GM21576 (cell line): ENCODE results near the gene PPP2R2B.

ENCODE experiments used
- ATAC-seq: cut with Tn5 transposase; IDR thresholded peaks from one replicate; pipeline ENCODE4 v1.9.1; 2021; ENCODE audit warnings: mild to moderate bottlenecking, moderate library complexity; ENCODE audit not compliant: unreplicated experiment

PPP2R2B gene

GRCh38 chr5:146828385-146828784, 50.2 kb downstream of the PPP2R2B start:
- no peak for ATAC-seq

GRCh38 chr5:146827901-146828300, 50.7 kb downstream of the PPP2R2B start:
- no peak for ATAC-seq

GRCh38 chr5:146825033-146825432, 53.5 kb downstream of the PPP2R2B start:
- no peak for ATAC-seq

GRCh38 chr5:146821732-146822131, 56.8 kb downstream of the PPP2R2B start:
- ATAC-seq: no peak

GRCh38 chr5:146820987-146821386, 57.6 kb downstream of the PPP2R2B start:
- no peak for ATAC-seq

DNA sequence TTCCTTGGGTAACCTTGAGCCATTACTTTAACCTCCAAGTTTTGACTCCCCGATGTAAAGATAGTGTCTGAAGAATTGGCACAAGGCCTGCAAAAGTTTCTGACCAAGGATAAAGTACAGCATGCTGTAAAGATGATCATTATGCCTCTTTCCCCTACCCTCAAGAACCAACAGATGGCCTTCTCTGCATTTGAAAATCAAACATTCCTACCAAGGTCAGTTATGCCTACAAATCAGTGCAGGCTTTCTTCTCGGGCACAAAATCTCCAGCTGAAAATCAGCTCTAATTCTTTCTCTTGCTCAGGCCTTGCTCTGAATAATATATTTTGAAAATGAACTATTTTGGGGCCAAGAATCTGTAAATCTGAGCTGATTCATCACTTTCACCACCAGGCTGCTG, 59.7 kb downstream of the PPP2R2B start:
- ATAC-seq: no peak

DNA sequence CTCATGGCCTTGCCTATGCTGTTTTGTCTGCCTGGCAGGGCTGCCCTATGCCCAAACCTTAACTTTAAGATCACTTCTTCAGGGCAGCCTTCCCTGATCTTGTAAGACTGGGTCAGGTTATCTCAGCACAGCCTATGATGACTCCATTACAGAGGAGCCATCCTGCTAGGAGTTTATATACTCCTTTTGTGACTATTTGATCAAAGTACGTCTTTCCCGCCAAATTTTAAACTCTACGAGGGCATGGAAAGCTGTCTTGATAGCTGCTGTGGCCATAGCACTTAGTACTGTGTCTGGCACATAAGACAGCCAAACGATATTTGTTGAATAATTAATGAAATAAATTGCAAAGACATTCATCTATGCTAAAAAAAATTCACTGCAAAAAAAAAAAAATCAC, 60.6 kb downstream of the PPP2R2B start:
- no peak for ATAC-seq

DNA sequence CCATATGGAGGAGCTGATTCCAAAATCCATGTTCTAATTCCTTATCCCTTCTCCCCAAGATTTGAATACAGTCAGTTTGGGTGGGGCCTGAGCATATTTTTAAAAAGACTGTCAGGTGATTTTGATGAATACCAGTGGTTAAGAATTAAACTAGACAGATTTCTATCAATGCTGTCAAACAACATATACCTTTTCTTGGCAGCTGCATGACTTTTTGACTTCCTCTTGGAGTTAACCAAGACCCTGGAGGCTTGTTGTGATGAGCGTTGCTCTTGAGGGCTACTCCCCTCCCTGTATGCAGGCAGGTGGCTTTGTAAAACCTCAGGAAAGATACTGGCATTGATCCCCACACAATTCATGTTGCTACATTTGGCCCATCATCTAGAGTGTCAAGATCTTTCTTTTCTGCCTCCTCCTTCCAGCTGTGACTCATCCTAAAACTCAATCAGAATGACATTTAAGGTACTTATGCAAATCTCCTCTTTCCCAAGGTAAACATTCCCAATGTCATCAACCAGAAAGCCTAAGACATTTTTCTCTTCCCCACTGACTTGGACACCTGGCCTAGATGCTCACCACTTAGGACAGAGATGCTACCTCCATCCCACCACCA, 61.7 kb downstream of the PPP2R2B start:
- no peak for ATAC-seq

GRCh38 chr5:146815411-146815810, 63.1 kb downstream of the PPP2R2B start:
- no peak for ATAC-seq

DNA sequence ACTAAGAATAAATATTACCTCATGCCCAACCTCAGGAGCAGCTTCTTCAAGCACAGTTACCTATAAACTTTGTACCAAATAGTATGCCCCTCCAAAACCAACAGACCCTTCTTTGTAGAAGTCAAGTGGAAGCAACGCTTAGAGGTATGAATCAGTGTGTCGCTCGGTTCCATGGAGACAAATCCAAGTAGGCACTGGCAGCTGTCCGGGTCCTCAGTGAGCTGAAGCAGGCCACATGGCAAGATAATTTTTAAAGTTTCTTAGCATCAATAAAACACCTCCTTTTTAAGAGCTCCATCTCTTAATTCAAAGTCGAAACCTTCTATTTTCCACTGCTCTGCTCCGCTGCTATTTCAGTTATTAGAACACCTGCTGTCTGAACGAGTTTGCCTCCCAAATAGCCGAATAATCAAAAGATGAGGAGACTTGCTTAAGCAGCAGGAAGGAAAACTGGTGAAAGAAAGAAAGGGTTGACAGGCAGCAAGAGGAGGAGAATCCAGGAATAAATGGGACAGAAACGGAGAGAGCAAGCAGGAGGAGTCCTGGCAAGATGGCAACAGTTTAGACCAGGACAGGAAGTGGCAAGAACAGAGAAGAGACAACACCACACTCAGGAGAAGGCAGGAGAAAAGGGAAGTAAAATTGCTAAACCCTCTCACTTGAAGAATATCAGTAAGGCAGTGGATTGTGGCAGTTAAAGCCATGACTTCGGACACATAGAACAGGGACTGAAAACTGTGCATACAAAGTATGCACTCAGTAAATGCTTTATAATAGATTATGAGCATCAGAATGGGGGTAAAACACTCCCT, 65.0 kb downstream of the PPP2R2B start:
- ATAC-seq: no peak

DNA sequence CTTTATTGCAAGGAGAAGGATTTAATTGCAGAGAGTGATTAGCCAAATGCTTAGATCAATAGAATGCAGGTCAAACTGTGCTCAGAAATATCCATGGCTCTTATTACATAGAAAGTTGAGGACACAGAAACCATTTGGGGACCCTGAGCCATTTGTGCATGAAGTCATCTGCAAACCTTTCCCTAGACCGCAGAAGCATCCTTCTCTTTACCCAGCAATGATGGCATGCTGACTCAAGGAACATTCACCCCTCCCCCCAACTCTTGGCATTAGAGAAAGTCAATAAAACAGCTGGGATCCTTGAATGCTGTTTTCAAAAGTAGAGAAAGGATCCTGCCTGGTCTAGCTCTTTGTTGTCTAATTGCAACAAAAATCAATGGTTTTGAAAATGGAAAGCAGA, 73.5 kb downstream of the PPP2R2B start:
- no peak for ATAC-seq

DNA sequence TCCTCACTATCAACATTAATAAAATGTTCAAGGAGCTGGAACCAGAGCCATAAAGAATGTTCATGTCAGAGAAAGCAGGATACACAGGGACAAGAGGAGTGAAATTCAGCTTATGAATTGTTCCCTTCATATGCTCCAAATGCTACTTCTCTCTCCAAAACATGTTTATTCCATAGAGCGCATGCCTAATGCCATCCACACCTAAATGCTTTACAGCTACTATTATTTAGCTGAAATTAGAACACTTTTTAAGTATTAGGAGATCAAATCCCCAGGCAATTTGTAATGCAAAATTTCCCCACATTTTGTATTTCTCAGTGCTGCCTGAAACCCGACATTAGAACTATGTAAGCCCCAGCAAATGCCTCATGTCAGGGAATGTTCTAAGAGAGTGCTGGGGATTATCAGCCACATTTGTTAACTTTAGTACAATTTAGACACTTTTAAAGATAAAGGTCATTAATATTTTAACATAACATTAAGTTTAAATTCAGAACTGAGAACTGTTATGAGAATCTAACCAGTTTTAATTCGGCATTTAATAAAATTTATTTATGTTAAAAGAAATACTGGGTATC, 75.5 kb downstream of the PPP2R2B start:
- no peak for ATAC-seq

GRCh38 chr5:146799671-146800070, 78.9 kb downstream of the PPP2R2B start:
- ATAC-seq: no peak

DNA sequence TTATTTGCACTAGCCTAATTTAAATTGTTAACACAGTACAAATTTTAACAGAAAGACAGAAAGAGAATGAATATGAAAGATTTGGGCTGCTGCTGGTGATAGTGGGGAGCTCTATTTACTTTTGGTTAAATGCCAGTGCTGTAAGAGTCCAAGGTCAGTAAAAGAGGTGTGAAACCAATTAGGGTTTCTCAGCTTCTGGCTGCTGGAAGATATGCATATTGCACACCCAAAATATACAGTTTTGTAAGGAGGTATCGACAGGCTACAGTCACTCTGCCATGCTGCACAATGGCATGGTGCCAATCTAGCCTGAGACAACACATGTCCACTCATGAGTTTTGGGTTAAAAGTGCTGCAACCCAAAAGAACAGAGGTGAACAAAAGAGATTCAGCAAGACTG, 79.3 kb downstream of the PPP2R2B start:
- no peak for ATAC-seq

- ATAC-seq: no peak
Measured at GRCh38 chr5:146797658-146798057, 80.9 kb downstream of the PPP2R2B start.

- no peak for ATAC-seq
Measured at GRCh38 chr5:146796911-146797310, 81.6 kb downstream of the PPP2R2B start.

DNA sequence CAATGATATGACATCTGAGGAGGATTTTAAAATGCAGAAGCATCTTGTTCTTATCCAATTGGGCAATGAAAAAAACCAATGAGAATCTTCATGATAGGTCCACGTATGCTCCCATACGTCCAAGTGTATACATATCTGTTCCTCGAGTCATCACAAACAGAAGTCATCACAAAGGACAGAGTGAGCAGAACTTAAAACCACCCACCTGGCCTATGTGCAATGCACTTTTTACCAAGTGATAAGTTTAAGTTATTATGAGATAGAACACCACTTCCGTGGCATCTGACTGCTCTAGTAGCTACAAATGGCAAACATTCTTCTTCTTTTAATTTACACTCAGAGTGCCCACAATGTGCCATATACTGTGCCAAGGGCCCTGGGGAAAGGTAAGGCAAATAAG, 82.4 kb downstream of the PPP2R2B start:
- no peak for ATAC-seq

DNA sequence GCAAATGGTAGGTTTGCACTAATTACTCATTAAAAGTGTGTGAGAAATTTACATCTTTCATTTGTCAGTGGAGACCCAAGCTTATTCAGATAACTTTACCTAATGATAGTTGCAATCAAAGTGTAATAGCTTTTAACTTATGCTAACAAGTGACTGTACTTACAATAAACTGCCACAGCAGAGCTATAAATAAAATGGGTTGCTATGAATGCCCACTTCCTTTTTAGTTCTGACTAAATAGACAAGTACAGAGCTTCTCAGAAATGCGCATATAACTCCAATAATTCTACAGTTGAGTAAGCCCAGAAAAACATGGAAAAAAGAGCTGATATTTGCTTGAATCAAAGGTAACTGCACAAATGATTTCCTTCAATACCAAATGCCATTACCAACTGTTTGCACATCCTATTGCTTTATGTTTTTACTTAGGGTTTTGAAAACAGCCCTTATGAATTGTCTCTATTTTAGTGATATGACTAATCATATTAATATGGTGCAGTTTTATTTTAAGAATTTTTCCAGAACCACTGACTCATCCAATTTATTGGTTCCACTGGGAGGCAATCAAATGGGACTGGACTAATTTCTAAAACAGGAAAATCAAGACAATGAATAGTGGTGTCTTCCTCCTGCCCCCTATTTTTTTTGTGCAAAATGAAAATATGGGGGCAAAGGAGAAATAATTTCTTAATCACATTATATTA, 84.1 kb downstream of the PPP2R2B start:
- no peak for ATAC-seq

DNA sequence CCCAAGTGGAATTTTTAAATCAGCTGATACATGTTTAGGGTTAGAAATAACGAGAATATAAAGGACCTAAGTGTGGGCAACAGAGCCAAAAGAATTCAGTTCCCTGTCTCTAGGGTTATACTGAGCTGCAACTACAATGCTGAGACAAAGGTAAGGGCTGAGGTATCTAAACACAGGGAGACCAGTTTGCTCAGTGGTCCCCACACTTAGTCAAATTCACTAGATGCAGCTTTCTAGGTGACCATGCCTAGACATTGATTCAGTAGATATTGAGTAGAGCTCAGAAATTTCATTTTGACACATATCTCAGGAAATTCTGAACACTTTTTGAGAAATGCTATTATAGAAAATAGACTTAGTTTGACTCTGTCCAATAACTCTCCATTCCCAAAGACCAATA, 84.8 kb downstream of the PPP2R2B start:
- no peak for ATAC-seq

GRCh38 chr5:146791471-146791870, 87.1 kb downstream of the PPP2R2B start:
- ATAC-seq: no peak
